Memory B cell (primary cell): ENCODE results near the gene TMEM138.

Experiments used
- ATAC-seq: fragments of 150-1000 bp; cut with Tn5 transposase; 2 replicates; pipeline ENCODE4 v1.10.0; 2021; ENCODE audit warnings: low read depth, mild to moderate bottlenecking, moderate library complexity
- DNase-seq, 2 donors: peaks; one replicate each; pipeline ENCODE4 v3.0.0; 2022; ENCODE audit warnings: low spot score in 2 of 2
- H3K27ac Mint-ChIP-seq: one replicate; pipeline ENCODE4 v1.8.0; 2022; ENCODE audit warnings: mild to moderate bottlenecking, moderate library complexity, mixed read lengths
- H3K27me3 Mint-ChIP-seq: one replicate; pipeline ENCODE4 v1.8.0; 2022; ENCODE audit warnings: mixed read lengths
- H3K36me3 Mint-ChIP-seq: one replicate; pipeline ENCODE4 v1.8.0; 2022; ENCODE audit warnings: mild to moderate bottlenecking, mixed read lengths
- H3K4me1 Mint-ChIP-seq: one replicate; pipeline ENCODE4 v1.8.0; 2022; ENCODE audit warnings: mixed read lengths
- H3K4me3 Mint-ChIP-seq: one replicate; pipeline ENCODE4 v1.8.0; 2022; ENCODE audit warnings: mild to moderate bottlenecking, moderate library complexity, mixed read lengths
- H3K9me3 Mint-ChIP-seq: one replicate; pipeline ENCODE4 v1.8.0; 2022; ENCODE audit warnings: mixed read lengths

Gene TMEM138

DNA sequence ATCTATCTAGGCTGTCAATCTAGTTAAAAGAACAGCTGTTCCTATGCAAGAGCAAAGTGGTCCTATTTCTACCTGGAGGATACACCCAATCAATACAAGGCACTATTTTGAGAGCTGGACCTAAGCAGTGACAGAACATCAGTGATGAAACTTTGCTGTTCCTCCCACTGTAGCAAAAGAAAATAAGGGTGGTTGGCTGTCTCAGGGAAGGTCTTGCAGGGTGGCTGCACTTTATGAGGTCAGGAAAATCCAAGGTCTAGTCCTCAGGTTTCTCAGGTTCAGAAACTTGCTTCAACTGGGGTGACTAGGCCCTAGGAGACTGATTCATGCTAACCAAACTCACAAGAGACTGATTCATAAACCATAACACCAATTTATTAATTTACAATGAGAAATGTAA, 56.0 kb downstream of the TMEM138 start:
- H3K9me3 Mint-ChIP-seq = no peaks in the 10 kb centered on the region
- H3K4me3 Mint-ChIP-seq = no peak overlapping the region
- ATAC-seq (no peak), DNase-seq (no peak)
- H3K27ac Mint-ChIP-seq = peak overlapping the region; percentile 57
- peaks cover 10% of the 10 kb centered on the region for H3K4me1 Mint-ChIP-seq
- no peaks in the 10 kb centered on the region for H3K27me3 Mint-ChIP-seq
- peaks cover 36% of the 10 kb centered on the region for H3K36me3 Mint-ChIP-seq
